ENCODE data around the gene USP32. TPM values are rescaled to one million over a fixed set of nuclear protein-coding genes. Genes with fewer than 3 reads are reported as not detected.
"Not testable (repeated sequence)": the region's sequence is repeated elsewhere in the genome, so short reads cannot be mapped to it uniquely, and the experiment has no call there.

Gene USP32
- total RNA-seq, 2 experiments from 2014 or later, result 36.7 to 44.0 TPM

GRCh38 chr17:60208302-60208701 lies 183.6 kb downstream of the USP32 start:
- H3K4me3 Mint-ChIP-seq; H3K36me3 Mint-ChIP-seq (ENCODE audit: low read depth); ATAC-seq; H3K4me1 Mint-ChIP-seq (ENCODE audit: low read depth); H3K9me3 Mint-ChIP-seq (ENCODE audit: insufficient read depth); POLR2A ChIA-PET; H3K27me3 Mint-ChIP-seq (ENCODE audit: low read depth); H3K27ac Mint-ChIP-seq; CTCF ChIA-PET; DNase-seq: not testable (repeated sequence)

GRCh38 chr17:60205782-60206181 lies 186.2 kb downstream of the USP32 start:
- H3K9me3 Mint-ChIP-seq (ENCODE audit: insufficient read depth); H3K4me1 Mint-ChIP-seq (ENCODE audit: low read depth); H3K27ac Mint-ChIP-seq; POLR2A ChIA-PET; CTCF ChIA-PET; H3K36me3 Mint-ChIP-seq (ENCODE audit: low read depth); H3K4me3 Mint-ChIP-seq; H3K27me3 Mint-ChIP-seq (ENCODE audit: low read depth); ATAC-seq; DNase-seq: not testable (repeated sequence)

DNA sequence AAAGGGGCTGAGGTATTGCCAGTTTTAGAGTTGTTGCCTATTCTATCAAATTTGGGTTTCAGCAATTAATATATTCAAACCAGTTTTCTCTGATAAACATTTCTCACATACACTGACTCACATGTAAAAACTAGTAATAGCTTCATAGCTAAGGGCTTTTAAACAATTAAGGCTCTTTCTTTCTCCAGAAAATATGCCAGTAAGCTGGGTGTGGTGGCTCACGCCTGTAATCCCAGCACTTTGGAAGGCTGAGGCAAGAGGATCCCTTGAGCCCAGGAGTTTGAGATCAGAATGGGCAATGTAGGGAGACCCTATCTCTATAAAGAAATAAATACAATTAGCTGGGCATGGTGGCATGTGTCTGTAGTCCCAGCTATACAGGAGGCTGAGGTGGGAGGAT lies 193.3 kb downstream of the USP32 start:
- H3K27ac Mint-ChIP-seq; ATAC-seq; H3K4me3 Mint-ChIP-seq; H3K4me1 Mint-ChIP-seq (ENCODE audit: low read depth); H3K27me3 Mint-ChIP-seq (ENCODE audit: low read depth); POLR2A ChIA-PET; CTCF ChIA-PET; DNase-seq; H3K9me3 Mint-ChIP-seq (ENCODE audit: insufficient read depth): not testable (repeated sequence)
- peaks cover 11% of the 10 kb centered on the region for H3K36me3 Mint-ChIP-seq (ENCODE audit: low read depth)

DNA sequence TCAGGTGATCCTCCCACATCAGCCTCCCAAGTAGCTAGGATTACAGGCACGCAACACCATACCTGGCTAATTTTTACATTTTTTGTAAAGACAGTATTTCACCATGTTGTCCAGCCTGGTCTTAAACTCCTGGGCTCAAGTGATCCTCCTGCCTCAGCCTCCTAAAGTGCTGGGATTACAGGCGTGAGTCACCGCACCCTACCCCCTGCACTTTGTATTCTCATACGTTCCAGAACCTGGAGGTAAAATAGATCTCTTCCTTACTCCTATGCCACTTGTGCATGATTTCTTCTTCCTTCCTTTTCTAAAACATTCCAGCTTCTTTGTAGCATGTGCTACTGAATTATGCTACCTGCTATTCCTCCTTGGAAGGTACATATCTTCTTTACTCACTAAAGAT lies 197.8 kb downstream of the USP32 start:
- DNase-seq; H3K9me3 Mint-ChIP-seq (ENCODE audit: insufficient read depth); H3K27ac Mint-ChIP-seq; H3K4me3 Mint-ChIP-seq; H3K4me1 Mint-ChIP-seq (ENCODE audit: low read depth); POLR2A ChIA-PET; CTCF ChIA-PET; ATAC-seq; H3K27me3 Mint-ChIP-seq (ENCODE audit: low read depth): not testable (repeated sequence)
- H3K36me3 Mint-ChIP-seq (ENCODE audit: low read depth), result peaks cover 20% of the 10 kb centered on the region

DNA sequence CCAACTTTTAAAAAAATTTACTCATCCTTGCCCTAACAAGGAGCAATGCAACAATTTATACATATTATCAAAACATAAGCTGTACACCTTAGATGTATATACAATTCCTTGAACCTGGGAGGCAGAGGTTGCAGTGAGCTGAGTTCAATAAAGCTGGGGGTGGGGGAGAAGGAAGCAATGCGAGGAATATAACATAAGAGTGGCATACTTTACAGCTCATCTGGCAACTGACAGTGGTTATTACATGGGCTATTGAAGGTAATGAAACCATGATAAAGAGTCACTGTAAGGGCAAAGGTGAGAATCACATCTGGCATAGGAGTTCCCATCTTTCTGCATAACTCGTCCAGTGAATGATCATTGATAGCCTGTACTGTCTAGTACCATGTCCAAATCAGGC lies 198.5 kb downstream of the USP32 start:
- no peak overlapping the region for H3K4me3 Mint-ChIP-seq

GRCh38 chr17:60193032-60193431 lies 198.9 kb downstream of the USP32 start:
- POLR2A ChIA-PET, result interaction anchor here (0.6 kb wide), 1 partner anchor 996 kb away, joined by 3 read pairs; no protein-coding TSS in a partner anchor
- H3K27me3 Mint-ChIP-seq (ENCODE audit: low read depth); DNase-seq; CTCF ChIA-PET; H3K27ac Mint-ChIP-seq; H3K4me3 Mint-ChIP-seq; H3K4me1 Mint-ChIP-seq (ENCODE audit: low read depth); ATAC-seq; H3K9me3 Mint-ChIP-seq (ENCODE audit: insufficient read depth): not testable (repeated sequence)
- H3K36me3 Mint-ChIP-seq (ENCODE audit: low read depth), result peaks cover 26% of the 10 kb centered on the region

More for the DNA sequence above, 198.5 kb downstream of the USP32 start:
- DNase-seq (no peak), ATAC-seq (no peak)
- Mint-ChIP-seq H3K9me3 (ENCODE audit: insufficient read depth) (no peaks in the 10 kb centered on the region), H3K27ac (no peak overlapping the region), H3K4me1 (ENCODE audit: low read depth) (no peaks in the 10 kb centered on the region), H3K36me3 (ENCODE audit: low read depth) (peaks cover 25% of the 10 kb centered on the region), H3K27me3 (ENCODE audit: low read depth) (no peaks in the 10 kb centered on the region)
- POLR2A ChIA-PET, result interaction anchor here (0.6 kb wide), 1 partner anchor 996 kb away, joined by 3 read pairs; no protein-coding TSS in a partner anchor
- CTCF ChIA-PET, result no interaction called here

DNA sequence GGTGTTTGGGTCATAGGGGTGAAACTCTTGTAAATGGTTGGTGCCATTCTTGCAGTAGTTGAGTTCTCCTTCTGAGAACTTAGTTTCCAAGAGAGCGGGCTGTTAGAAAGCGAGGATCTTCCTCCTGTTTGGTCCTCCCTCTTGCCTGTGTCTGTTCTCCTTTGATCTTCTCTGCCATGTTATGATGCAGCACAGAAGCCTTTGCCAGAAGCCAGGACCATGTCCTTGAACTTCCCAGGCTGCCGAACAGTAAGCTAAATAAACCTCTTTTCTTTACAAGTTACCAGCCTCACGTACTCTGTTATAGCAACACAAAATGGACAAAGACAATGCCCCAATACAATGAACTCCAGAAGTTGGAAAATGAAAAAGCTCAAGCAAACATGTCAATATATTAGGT lies 201.9 kb downstream of the USP32 start:
- ATAC-seq; H3K4me3 Mint-ChIP-seq; POLR2A ChIA-PET; CTCF ChIA-PET; H3K27ac Mint-ChIP-seq; H3K9me3 Mint-ChIP-seq (ENCODE audit: insufficient read depth); H3K27me3 Mint-ChIP-seq (ENCODE audit: low read depth); H3K4me1 Mint-ChIP-seq (ENCODE audit: low read depth); DNase-seq: not testable (repeated sequence)
- peaks cover 23% of the 10 kb centered on the region for H3K36me3 Mint-ChIP-seq (ENCODE audit: low read depth)

- Mint-ChIP-seq H3K4me3 (no peak overlapping the region), H3K4me1 (ENCODE audit: low read depth) (no peaks in the 10 kb centered on the region), H3K9me3 (ENCODE audit: insufficient read depth) (no peaks in the 10 kb centered on the region), H3K27ac (no peak overlapping the region), H3K27me3 (ENCODE audit: low read depth) (no peaks in the 10 kb centered on the region), H3K36me3 (ENCODE audit: low read depth) (peaks cover 26% of the 10 kb centered on the region)
- CTCF ChIA-PET, result interaction anchor here (2.0 kb wide), 1 partner anchor 18 kb away, joined by 4 read pairs; no protein-coding TSS in a partner anchor
- POLR2A ChIA-PET, result no interaction called here
- DNase-seq (no peak), ATAC-seq (no peak)
Observed at GRCh38 chr17:60188759-60189158, 203.2 kb downstream of the USP32 start.

- peaks cover 30% of the 10 kb centered on the region for H3K36me3 Mint-ChIP-seq (ENCODE audit: low read depth)
- CTCF ChIA-PET, result interaction anchor here (1.0 to 2.0 kb wide), 4 partner anchors 16 to 234 kb away, joined by 3 to 5 read pairs (median 4); no protein-coding TSS in a partner anchor
Observed at GRCh38 chr17:60186846-60187745, 204.8 kb downstream of the USP32 start.

GRCh38 chr17:60186372-60186771 lies 205.6 kb downstream of the USP32 start:
- H3K9me3 Mint-ChIP-seq (ENCODE audit: insufficient read depth); ATAC-seq; H3K4me3 Mint-ChIP-seq; H3K4me1 Mint-ChIP-seq (ENCODE audit: low read depth); POLR2A ChIA-PET; H3K27ac Mint-ChIP-seq; H3K27me3 Mint-ChIP-seq (ENCODE audit: low read depth); DNase-seq: not testable (repeated sequence)
- CTCF ChIA-PET, result interaction anchor here (0.9 to 1.3 kb wide), 3 partner anchors 38 to 235 kb away, joined by 3 to 5 read pairs (median 3); no protein-coding TSS in a partner anchor
- peaks cover 31% of the 10 kb centered on the region for H3K36me3 Mint-ChIP-seq (ENCODE audit: low read depth)

More at GRCh38 chr17:60186846-60187745, 204.8 kb downstream of the USP32 start:
- not testable (repeated sequence) for H3K27me3 Mint-ChIP-seq (ENCODE audit: low read depth); ATAC-seq; H3K4me1 Mint-ChIP-seq (ENCODE audit: low read depth); H3K4me3 Mint-ChIP-seq; H3K27ac Mint-ChIP-seq; H3K9me3 Mint-ChIP-seq (ENCODE audit: insufficient read depth); DNase-seq
- POLR2A ChIA-PET, result interaction anchor here (0.6 kb wide), 1 partner anchor 293 kb away, joined by 4 read pairs; no protein-coding TSS in a partner anchor

DNA sequence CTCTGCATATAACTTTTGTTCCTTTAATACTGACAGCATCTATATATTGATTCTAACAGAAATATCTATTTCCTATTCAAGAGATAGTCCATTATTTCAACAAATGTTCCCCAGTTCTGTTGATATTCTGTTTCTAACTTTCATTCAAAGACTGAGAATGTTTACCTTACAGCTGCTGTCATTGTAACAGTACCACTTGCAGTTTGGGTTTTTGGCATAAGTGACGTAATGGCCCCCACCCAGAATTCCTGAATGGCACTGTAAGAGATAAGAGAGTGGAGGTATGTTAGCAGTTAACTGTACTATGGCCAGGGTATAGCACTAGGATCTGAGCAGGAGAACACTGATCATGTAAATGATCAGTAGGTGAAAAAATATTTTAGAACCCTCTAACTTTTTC lies 211.6 kb downstream of the USP32 start:
- H3K4me1 Mint-ChIP-seq (ENCODE audit: low read depth), result not testable (repeated sequence)
- H3K36me3 Mint-ChIP-seq (ENCODE audit: low read depth), result peaks cover 25% of the 10 kb centered on the region

GRCh38 chr17:60178180-60178579 lies 213.8 kb downstream of the USP32 start:
- H3K36me3 Mint-ChIP-seq (ENCODE audit: low read depth), result peaks cover 21% of the 10 kb centered on the region
- H3K4me3 Mint-ChIP-seq; H3K4me1 Mint-ChIP-seq (ENCODE audit: low read depth); H3K27me3 Mint-ChIP-seq (ENCODE audit: low read depth); ATAC-seq; H3K9me3 Mint-ChIP-seq (ENCODE audit: insufficient read depth); CTCF ChIA-PET; DNase-seq; POLR2A ChIA-PET; H3K27ac Mint-ChIP-seq: not testable (repeated sequence)

More for the DNA sequence above, 211.6 kb downstream of the USP32 start:
- H3K27ac Mint-ChIP-seq; H3K9me3 Mint-ChIP-seq (ENCODE audit: insufficient read depth); H3K27me3 Mint-ChIP-seq (ENCODE audit: low read depth); DNase-seq; ATAC-seq; POLR2A ChIA-PET; H3K4me3 Mint-ChIP-seq: not testable (repeated sequence)
- CTCF ChIA-PET, result interaction anchor here (0.6 kb wide), 1 partner anchor 458 kb away, joined by 3 read pairs; no protein-coding TSS in a partner anchor
